GM18505 (cell line): Measurements from ENCODE around the gene ISM2.

Source experiments
- ATAC-seq: cut with Tn5 transposase; IDR thresholded peaks from one replicate; pipeline ENCODE4 v1.9.1; 2021; ENCODE audit not compliant: unreplicated experiment
- POLR2A ChIP-seq: IDR thresholded peaks from 4 replicates; pipeline ENCODE4 v1.6.1; 2011; ENCODE audit warnings: borderline replicate concordance; ENCODE audit not compliant: insufficient read depth, insufficient read length; ENCODE audit errors: extremely low read depth

ISM2 gene

DNA sequence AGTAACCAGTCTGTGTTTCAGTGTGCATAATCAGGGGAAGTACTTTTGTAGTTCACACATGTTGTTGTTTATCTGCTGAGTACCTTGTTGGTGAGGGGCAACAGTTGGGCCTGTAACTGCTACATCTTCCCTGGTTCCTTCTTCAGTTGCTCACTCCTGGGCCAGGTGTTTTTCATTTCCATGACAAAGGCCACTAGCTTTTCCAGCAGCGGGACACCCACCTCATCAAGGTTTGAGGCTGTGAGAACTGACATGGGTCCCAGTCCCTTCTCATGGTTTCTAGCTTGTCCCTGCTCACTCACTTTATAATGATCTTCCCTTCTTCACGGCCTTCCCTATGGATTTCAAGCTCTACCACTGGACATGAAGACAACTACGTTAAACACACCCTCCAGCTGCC lies 73.8 kb downstream of the ISM2 start:
- ATAC-seq, result no peak
- TF ChIP-seq POLR2A, result no peak
